ENCODE measurements around the gene NFATC2. TPM values are rescaled to one million over a fixed set of nuclear protein-coding genes. Genes with fewer than 3 reads are reported as not detected.

Gene NFATC2
- total and polyA plus RNA-seq, 2 of the 8 experiments (the other 6 are each of a cell fraction or from before 2014, with no cell fraction given), result 0.27 to 0.91 TPM

DNA sequence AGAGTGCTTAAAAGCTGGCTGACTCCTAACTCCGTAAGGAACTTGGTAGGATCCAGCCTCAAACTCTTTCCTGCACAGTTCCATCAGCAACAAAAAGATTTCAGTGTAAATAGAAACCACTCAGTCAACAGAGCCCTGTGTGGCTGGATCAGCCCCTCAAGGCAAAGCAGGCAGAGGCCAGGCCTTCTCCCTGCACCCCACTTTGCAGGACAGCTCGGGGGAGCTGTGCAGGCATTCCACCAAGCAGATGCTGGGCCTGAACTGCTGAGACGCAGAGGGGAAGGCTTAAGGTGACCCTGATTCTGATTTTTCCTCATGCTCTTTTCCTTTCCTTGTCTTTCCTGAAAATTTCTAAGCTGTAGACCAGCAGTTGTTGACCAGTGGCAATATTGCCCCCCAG, 91.5 kb downstream of the NFATC2 start:
- Histone ChIP-seq H4K5ac (ENCODE audit: insufficient read length, low read depth, low read length) (no peak overlapping the region), H3K18ac (ENCODE audit: extremely low read depth, low read length) (no peak overlapping the region), H2AFZ (ENCODE audit: low read length) (no peak overlapping the region), H3K9me3 (ENCODE audit: insufficient read depth in 2 of 2, low read depth in 1 of 2, low read length in 1 of 2) (no peaks in the 10 kb centered on the region), H3K14ac (ENCODE audit: insufficient read length) (no peak overlapping the region), H2BK12ac (ENCODE audit: low read depth, low read length) (no peak overlapping the region), H3K27ac (ENCODE audit: low read depth, low read length) (no peak overlapping the region), H3K4me3 (ENCODE audit: extremely low read depth in 1 of 4, insufficient read depth in 2 of 4, low read depth in 3 of 4, low read length in 4 of 4) (no peak overlapping the region), H2BK5ac (ENCODE audit: low read depth, low read length) (no peak overlapping the region), H3K79me2 (ENCODE audit: control insufficient read depth in 1 of 2, insufficient read depth in 2 of 2, low read length in 2 of 2) (no peaks in the 10 kb centered on the region), H3K27me3 (replicated peaks in 1 of 4; ENCODE audit: control insufficient read depth in 3 of 4, extremely low read depth in 1 of 4, insufficient read depth in 3 of 4, low read length in 3 of 4) (no peaks in the 10 kb centered on the region), H3K4ac (replicated peaks; ENCODE audit: insufficient read length, low read depth, low read length) (no peak overlapping the region), H2BK120ac (replicated peaks; ENCODE audit: low read depth, low read length) (no peak overlapping the region), H3K23ac (ENCODE audit: insufficient read length) (no peak overlapping the region), H3K23me2 (ENCODE audit: low read depth, low read length) (peaks cover 2% of the 10 kb centered on the region; the same call in 1 of the 2 replicates), H2BK15ac (ENCODE audit: low read length) (no peak overlapping the region), H3K4me1 (replicated peaks in 1 of 4; ENCODE audit: control insufficient read depth in 3 of 4, insufficient read depth in 4 of 4, low read length in 3 of 4) (no peaks in the 10 kb centered on the region; a peak in 1 of 7 replicates), H3K36me3 (ENCODE audit: control insufficient read depth in 2 of 4, insufficient read depth in 4 of 4, low read length in 3 of 4) (no peaks in the 10 kb centered on the region), H3K79me1 (ENCODE audit: low read depth, low read length) (no peaks in the 10 kb centered on the region), H2BK20ac (ENCODE audit: low read length) (no peak overlapping the region), H4K8ac (ENCODE audit: extremely low read depth, insufficient read depth, low read length) (no peak overlapping the region), H4K91ac (replicated peaks; ENCODE audit: insufficient read length, low read length) (no peak overlapping the region), H3K9ac (replicated peaks in 1 of 4; ENCODE audit: extremely low read depth in 1 of 4, low read depth in 3 of 4, low read length in 3 of 4) (no peak overlapping the region), H2AK5ac (ENCODE audit: low read depth, low read length) (no peak overlapping the region), H3K4me2 (ENCODE audit: insufficient read depth in 1 of 2, low read depth in 2 of 2, low read length in 2 of 2) (no peak overlapping the region), H3K56ac (replicated peaks; ENCODE audit: insufficient read length, low read depth, low read length) (no peak overlapping the region), H4K20me1 (replicated peaks in 1 of 2; ENCODE audit: control insufficient read depth in 1 of 2, insufficient read depth in 2 of 2, low read length in 2 of 2) (no peaks in the 10 kb centered on the region)
- DNase-seq (ENCODE audit: low read depth in 1 of 2, low spot score in 2 of 2), result no peak
- 86% methylated on average over 3 of the region's 3 CpGs; no CpG with 5 or more reads in 1 of the 2 experiments for WGBS, 2 experiments (ENCODE audit: extremely low coverage in 1 of 2, insufficient coverage in 1 of 2, insufficient read length in 1 of 2, insufficient replicate concordance in 2 of 2, low coverage in 1 of 2, low lambda C conversion rate in 2 of 2, missing lambda C conversion rate in 1 of 2)
- TF ChIP-seq TEAD4 (IDR thresholded peaks at IDR 0.05; ENCODE audit: low read depth, low read length) (no peak), ASH2L (IDR thresholded peaks at IDR 0.05; ENCODE audit: low read length) (no peak), CREB1 (IDR thresholded peaks at IDR 0.05) (no peak)
- no peak for FAIRE-seq
- ChIA-PET CTCF (ENCODE audit: partially characterized antibody) (interaction anchor here (0.6 to 2.1 kb wide), 13 partner anchors 9 to 224 kb away, joined by 3 to 5 read pairs (median 3); partner anchors contain the start of gene NFATC2), POLR2A (ENCODE audit: partially characterized antibody) (no interaction called here)
